ENCODE measurements around the gene KCNJ10.
A peak's percentile ranks its signal among the peaks of the same experiment; 100 is the strongest.

The KCNJ10 gene

DNA sequence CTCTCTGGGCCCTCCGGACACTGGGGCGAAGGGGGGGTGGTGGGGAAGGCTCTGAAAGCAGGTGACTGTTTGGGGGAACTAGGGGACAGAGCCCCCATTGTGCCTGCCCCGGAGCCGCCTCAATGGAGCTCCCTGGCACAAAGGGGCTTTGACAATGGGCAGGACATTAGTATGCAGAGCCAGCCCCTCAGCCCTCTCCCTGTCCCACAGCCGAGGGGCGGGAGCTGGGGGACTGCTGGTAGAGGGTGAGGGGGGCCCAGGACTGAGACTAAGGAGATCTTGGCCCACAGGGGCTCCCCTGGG lies 7.8 kb downstream of the KCNJ10 start:
- DNase-seq (ENCODE audit: low read depth), result no peak
- TF ChIP-seq, protein P1, sequence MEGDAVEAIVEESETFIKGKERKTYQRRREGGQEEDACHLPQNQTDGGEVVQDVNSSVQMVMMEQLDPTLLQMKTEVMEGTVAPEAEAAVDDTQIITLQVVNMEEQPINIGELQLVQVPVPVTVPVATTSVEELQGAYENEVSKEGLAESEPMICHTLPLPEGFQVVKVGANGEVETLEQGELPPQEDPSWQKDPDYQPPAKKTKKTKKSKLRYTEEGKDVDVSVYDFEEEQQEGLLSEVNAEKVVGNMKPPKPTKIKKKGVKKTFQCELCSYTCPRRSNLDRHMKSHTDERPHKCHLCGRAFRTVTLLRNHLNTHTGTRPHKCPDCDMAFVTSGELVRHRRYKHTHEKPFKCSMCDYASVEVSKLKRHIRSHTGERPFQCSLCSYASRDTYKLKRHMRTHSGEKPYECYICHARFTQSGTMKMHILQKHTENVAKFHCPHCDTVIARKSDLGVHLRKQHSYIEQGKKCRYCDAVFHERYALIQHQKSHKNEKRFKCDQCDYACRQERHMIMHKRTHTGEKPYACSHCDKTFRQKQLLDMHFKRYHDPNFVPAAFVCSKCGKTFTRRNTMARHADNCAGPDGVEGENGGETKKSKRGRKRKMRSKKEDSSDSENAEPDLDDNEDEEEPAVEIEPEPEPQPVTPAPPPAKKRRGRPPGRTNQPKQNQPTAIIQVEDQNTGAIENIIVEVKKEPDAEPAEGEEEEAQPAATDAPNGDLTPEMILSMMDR (IDR thresholded peaks at IDR 0.05; ENCODE audit: control insufficient read depth, extremely low read depth, insufficient read depth), result no peak
- H3K4me3 ChIP-seq (ENCODE audit: low read depth, low read length), result no peak overlapping the region

DNA sequence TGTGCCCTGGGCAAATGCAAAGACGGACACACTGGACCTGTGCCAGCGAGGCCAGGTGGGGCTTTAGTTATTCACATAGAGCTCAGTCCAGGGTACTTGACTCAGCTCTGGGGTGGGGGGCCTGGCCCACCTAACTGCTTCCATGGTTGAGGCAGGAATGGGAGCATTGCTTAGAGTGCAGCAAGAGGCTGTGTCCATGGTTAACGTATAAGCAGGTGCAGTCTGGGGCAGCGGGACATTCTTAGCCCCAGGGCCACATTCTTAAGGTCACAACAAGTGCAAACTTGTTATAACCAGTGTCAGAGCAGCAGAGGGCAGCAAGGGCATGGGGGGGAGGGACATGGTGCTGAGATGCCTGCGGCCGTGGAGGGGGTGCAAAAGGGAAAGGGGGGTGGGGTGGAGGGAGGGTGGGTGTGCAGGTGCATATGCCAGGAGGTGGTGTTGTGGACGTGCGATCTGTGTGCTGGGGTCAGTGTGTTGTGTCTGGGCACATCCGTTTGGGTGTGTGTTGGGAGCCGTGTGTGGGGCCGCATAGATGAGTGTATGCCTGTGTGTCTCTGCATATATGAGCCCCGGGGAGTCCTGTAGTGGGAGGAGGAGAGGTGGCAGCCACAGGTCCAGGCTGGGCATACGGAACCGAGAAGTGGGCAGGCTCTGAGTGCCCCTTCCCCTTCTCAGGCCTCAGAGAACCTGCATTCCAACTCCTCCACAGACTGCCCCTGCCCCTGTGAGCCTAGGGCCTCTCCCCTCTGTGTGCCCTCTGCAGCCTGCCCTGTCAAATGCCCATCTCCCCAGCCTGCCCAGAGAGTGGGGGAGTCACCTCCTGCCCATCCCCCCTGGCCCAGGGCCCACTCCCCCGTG lies 8.4 kb downstream of the KCNJ10 start:
- TF ChIP-seq, protein P1 (IDR thresholded peaks at IDR 0.05; ENCODE audit: control insufficient read depth, extremely low read depth, insufficient read depth), result no peak
- no peak overlapping the region for H3K4me3 ChIP-seq (ENCODE audit: low read depth, low read length)
- no peak for DNase-seq (ENCODE audit: low read depth)

DNA sequence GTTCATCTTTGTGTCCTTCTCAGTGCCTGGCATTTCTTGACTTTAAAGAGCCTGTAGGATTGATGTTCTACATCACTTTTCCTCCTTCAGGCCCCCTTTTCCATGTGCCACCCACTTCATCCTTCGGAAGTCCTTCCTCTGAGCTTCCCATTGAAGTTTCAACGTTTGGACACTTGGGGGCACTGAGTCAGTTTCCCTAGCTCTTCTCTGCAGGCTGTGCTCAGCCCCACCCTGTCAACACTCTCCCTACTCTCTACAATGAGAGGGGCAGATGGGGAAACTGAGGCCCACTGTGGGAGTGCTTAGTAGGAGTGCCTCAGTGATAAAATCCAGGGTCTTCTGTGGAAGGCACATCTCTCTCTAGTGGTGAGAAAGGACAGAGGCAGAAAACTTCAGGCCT lies 11.9 kb downstream of the KCNJ10 start:
- H3K4me3 ChIP-seq (ENCODE audit: low read depth, low read length), result no peak overlapping the region
- TF ChIP-seq, protein P1 (IDR thresholded peaks at IDR 0.05; ENCODE audit: control insufficient read depth, extremely low read depth, insufficient read depth), result 0 out of 2 replicates have a peak, but pooled peaks have one; percentile 20
- no peak for DNase-seq (ENCODE audit: low read depth)

DNA sequence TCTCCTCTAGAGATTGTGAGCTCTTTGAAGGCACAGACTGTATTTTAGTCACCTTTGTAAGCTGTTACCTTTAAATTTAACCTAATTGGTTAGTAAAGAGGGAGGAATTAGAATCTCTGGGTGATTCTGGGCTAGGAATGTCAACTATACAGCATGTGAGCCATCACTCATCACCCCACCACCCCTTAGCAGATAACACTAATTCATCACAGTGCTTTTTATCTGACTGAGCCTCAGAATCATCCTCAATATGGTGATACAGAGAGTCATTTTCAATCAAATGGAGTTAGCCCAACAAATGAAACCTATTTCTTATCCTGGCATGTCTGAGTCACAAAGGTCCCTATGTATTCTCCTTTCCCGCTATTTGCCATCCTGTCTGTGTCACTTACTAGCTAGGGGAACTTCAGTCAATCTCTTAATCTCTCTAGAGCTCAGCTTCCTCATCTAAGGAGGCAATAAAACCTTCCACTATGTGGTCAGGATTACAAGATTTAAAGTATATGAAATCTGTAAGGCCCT lies 13.3 kb downstream of the KCNJ10 start:
- DNase-seq (ENCODE audit: low read depth), result no peak
- TF ChIP-seq, protein P1 (IDR thresholded peaks at IDR 0.05; ENCODE audit: control insufficient read depth, extremely low read depth, insufficient read depth), result no peak
- H3K4me3 ChIP-seq (ENCODE audit: low read depth, low read length), result no peak overlapping the region

DNA sequence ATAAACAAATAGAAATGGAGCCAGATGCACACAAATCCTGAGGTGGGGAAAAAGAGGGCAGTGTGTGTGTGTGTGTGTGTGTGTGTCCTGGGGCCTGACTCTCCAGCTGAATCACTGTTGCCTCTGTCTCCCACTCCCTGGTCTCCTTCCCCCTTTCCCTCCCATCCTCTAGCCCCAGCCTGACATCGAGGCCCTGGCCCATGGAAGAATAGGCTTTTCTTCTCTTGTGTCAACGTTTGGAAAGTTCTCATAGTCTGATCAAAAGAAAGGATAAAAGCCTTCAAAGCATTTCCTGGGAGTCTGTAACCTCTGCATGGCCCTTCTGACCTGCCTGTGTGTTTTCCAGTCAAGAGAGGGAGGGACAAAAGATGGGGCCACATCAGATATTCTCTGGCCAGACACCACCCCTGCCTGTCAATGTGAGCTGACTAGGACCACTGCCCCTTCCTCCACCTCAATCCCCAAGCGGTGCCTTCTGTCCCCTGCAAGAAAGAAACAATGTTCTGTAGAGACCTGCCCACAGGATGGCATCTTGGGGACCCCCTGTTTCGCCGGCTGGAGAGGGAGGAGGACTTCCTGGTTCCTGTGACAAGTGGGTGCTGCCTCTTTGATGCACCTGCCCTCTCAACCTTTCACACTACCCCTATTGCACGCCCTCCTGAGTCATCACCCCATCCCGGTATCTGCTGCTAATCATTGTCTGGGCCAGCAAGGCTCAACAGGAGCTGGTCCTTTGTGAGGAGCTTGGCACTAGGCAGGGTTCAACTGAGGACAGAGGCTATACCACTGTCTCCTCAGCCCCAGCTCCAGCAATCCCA lies 16.2 kb downstream of the KCNJ10 start:
- TF ChIP-seq, protein P1 (IDR thresholded peaks at IDR 0.05; ENCODE audit: control insufficient read depth, extremely low read depth, insufficient read depth), result no peak
- no peak for DNase-seq (ENCODE audit: low read depth)
- H3K4me3 ChIP-seq (ENCODE audit: low read depth, low read length), result no peak overlapping the region

DNA sequence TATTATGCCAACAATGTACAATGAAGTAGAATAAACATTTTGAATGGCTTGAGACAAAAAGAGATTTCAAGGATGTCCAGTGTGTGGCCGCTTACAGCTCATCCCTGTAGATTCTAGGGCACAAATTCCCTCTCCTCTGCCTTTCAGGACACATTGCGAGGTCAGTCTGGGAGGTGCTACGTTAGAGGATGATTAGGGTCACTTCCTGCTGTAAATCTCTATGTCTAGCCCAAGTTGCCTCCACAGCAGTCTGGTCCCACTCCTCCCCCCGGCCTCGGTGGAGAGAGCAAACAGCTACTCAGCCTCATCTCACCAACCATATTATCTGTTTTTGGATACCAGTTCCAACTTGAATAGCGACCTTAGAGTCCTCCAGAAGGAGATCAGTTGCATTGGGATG lies 17.0 kb downstream of the KCNJ10 start:
- DNase-seq (ENCODE audit: low read depth), result no peak
- H3K4me3 ChIP-seq (ENCODE audit: low read depth, low read length), result no peak overlapping the region
- TF ChIP-seq, protein P1 (IDR thresholded peaks at IDR 0.05; ENCODE audit: control insufficient read depth, extremely low read depth, insufficient read depth), result no peak

Measured in LNCaP clone FGC (cell line).